ENCODE results near the gene GOLIM4. TPM values are rescaled to one million over a fixed set of nuclear protein-coding genes. Genes with fewer than 3 reads are reported as not detected.

Gene GOLIM4
- total RNA-seq, 1 experiment from 2014 or later: 17.4 TPM

GRCh38 chr3:168127466-168127865 is 31.7 kb upstream of the GOLIM4 start:
- Histone ChIP-seq H3K36me3 (ENCODE audit: control insufficient read depth, insufficient read depth, low read length) (no peaks in the 10 kb centered on the region), H3K27me3 (replicated peaks; ENCODE audit: control insufficient read depth, insufficient read depth, low read length) (no peaks in the 10 kb centered on the region), H3K9me3 (0 out of 2 replicates have a peak, but pooled peaks cover 3% of the 10 kb centered on the region), H3K4me3 (ENCODE audit: low read depth, low read length) (no peak overlapping the region), H3K4me1 (no peaks in the 10 kb centered on the region)
- ChIA-PET CTCF (no interaction called here), POLR2A (no interaction called here)
- Mint-ChIP-seq H3K27ac (ENCODE audit: unreplicated experiment) (no peak overlapping the region), H3K4me1 (ENCODE audit: low read depth, unreplicated experiment) (no peaks in the 10 kb centered on the region), H3K36me3 (ENCODE audit: insufficient read depth, unreplicated experiment) (no peaks in the 10 kb centered on the region), H3K9me3 (ENCODE audit: unreplicated experiment) (peaks cover 9% of the 10 kb centered on the region), H3K27me3 (ENCODE audit: insufficient read depth, unreplicated experiment) (peaks cover 7% of the 10 kb centered on the region), H3K4me3 (ENCODE audit: unreplicated experiment) (no peak overlapping the region)
- intact Hi-C loops (cut with micrococcal nuclease; ENCODE audit: unreplicated experiment): loop anchor here (5.0 kb wide), 1 partner anchor 35 kb away; no protein-coding TSS in a partner anchor
- DNase-seq: no peak
- BruUV-seq (replicated peaks): no TSS peak
- TF ChIP-seq CTCF (IDR thresholded peaks at IDR 0.05; ENCODE audit: insufficient read depth in 1 of 2, low read depth in 1 of 2, low read length in 1 of 2, severe bottlenecking in 1 of 2, unreplicated experiment in 1 of 2): no peak

GRCh38 chr3:168124791-168125190 is 29.1 kb upstream of the GOLIM4 start:
- H3K27me3 Mint-ChIP-seq (ENCODE audit: insufficient read depth, unreplicated experiment): peaks cover 3% of the 10 kb centered on the region
- no peak overlapping the region for H3K4me3 Mint-ChIP-seq (ENCODE audit: unreplicated experiment)
- H3K9me3 ChIP-seq: 0 out of 2 replicates have a peak, but pooled peaks cover 3% of the 10 kb centered on the region
- ChIA-PET POLR2A (no interaction called here), CTCF (no interaction called here)
- peaks cover 9% of the 10 kb centered on the region for H3K9me3 Mint-ChIP-seq (ENCODE audit: unreplicated experiment)
- no peaks in the 10 kb centered on the region for H3K27me3 ChIP-seq (replicated peaks; ENCODE audit: control insufficient read depth, insufficient read depth, low read length)
- no peak for TF ChIP-seq CTCF (IDR thresholded peaks at IDR 0.05; ENCODE audit: insufficient read depth in 1 of 2, low read depth in 1 of 2, low read length in 1 of 2, severe bottlenecking in 1 of 2, unreplicated experiment in 1 of 2)
- no peaks in the 10 kb centered on the region for H3K4me1 ChIP-seq
- H3K4me1 Mint-ChIP-seq (ENCODE audit: low read depth, unreplicated experiment): no peaks in the 10 kb centered on the region
- no peaks in the 10 kb centered on the region for H3K36me3 Mint-ChIP-seq (ENCODE audit: insufficient read depth, unreplicated experiment)
- no peaks in the 10 kb centered on the region for H3K36me3 ChIP-seq (ENCODE audit: control insufficient read depth, insufficient read depth, low read length)
- no peak overlapping the region for H3K4me3 ChIP-seq (ENCODE audit: low read depth, low read length)
- intact Hi-C loops (cut with micrococcal nuclease; ENCODE audit: unreplicated experiment): loop anchor here (5.0 kb wide), 1 partner anchor 32 kb away; no protein-coding TSS in a partner anchor
- BruUV-seq (replicated peaks): no TSS peak
- DNase-seq: no peak
- no peak overlapping the region for H3K27ac Mint-ChIP-seq (ENCODE audit: unreplicated experiment)

- no peak overlapping the region for H3K27ac Mint-ChIP-seq (ENCODE audit: unreplicated experiment)
- no peaks in the 10 kb centered on the region for H3K36me3 ChIP-seq (ENCODE audit: control insufficient read depth, insufficient read depth, low read length)
- intact Hi-C loops (cut with micrococcal nuclease; ENCODE audit: unreplicated experiment): no loop called here
- TF ChIP-seq CTCF (IDR thresholded peaks at IDR 0.05; ENCODE audit: insufficient read depth in 1 of 2, low read depth in 1 of 2, low read length in 1 of 2, severe bottlenecking in 1 of 2, unreplicated experiment in 1 of 2): no peak
- H3K36me3 Mint-ChIP-seq (ENCODE audit: insufficient read depth, unreplicated experiment): no peaks in the 10 kb centered on the region
- no peak for DNase-seq
- H3K4me1 ChIP-seq: no peaks in the 10 kb centered on the region
- H3K4me3 ChIP-seq (ENCODE audit: low read depth, low read length): no peak overlapping the region
- H3K27me3 Mint-ChIP-seq (ENCODE audit: insufficient read depth, unreplicated experiment): peaks cover 3% of the 10 kb centered on the region
- H3K9me3 ChIP-seq: 0 out of 2 replicates have a peak, but pooled peaks cover 3% of the 10 kb centered on the region
- H3K4me3 Mint-ChIP-seq (ENCODE audit: unreplicated experiment): no peak overlapping the region
- POLR2A ChIA-PET: no interaction called here
- no peaks in the 10 kb centered on the region for H3K4me1 Mint-ChIP-seq (ENCODE audit: low read depth, unreplicated experiment)
- H3K27me3 ChIP-seq (replicated peaks; ENCODE audit: control insufficient read depth, insufficient read depth, low read length): no peaks in the 10 kb centered on the region
- peaks cover 9% of the 10 kb centered on the region for H3K9me3 Mint-ChIP-seq (ENCODE audit: unreplicated experiment)
- CTCF ChIA-PET: no interaction called here
- no TSS peak for BruUV-seq (replicated peaks)
These were observed 28.6 kb upstream of the GOLIM4 start for GRCh38 chr3:168124291-168124690.
